Esophagus muscularis mucosa (tissue), 4 donors: Measurements from ENCODE around the gene CFAP57. TPM values are rescaled to one million over a fixed set of nuclear protein-coding genes. Genes with fewer than 3 reads are reported as not detected.
"Not testable (repeated sequence)": the region's sequence is repeated elsewhere in the genome, so short reads cannot be mapped to it uniquely, and the experiment has no call there.

ENCODE experiments used
- DNase-seq: peaks from one replicate; pipeline ENCODE4 v3.0.0-alpha.2; 2017; ENCODE audit errors: extremely low spot score
- H3K27ac ChIP-seq, 4 donors: fragments of 200-600 bp; sonication (generic); replicated peaks in 1 of 4; 1 replicate in 3 of 4; 2 replicates in 1 of 4; pipeline ENCODE4 v1.5.1; 2016 to 2019; ENCODE audit warnings: mild to moderate bottlenecking in 1 of 4
- H3K27me3 ChIP-seq, 4 donors: fragments of 200-600 bp; sonication (generic); one replicate each; pipeline versions ENCODE4 v1.5.1 to v1.6.0; 2016 to 2019
- H3K36me3 ChIP-seq, 4 donors: fragments of 200-600 bp; sonication (generic); one replicate each; pipeline ENCODE4 v1.5.1; 2016 to 2019
- H3K4me1 ChIP-seq, 4 donors: fragments of 200-600 bp; sonication (generic); one replicate each; pipeline ENCODE4 v1.5.1; 2016 to 2019
- H3K4me3 ChIP-seq, 4 donors: fragments of 200-600 bp; sonication (generic); 1 replicate in 2 of 4; 2 replicates in 2 of 4; pipeline ENCODE4 v1.5.1; 2016 to 2019; ENCODE audit warnings: mild to moderate bottlenecking in 4 of 4, moderate library complexity in 1 of 4
- H3K9me3 ChIP-seq, 4 donors: fragments of 200-600 bp; sonication (generic); 1 replicate in 3 of 4; 2 replicates in 1 of 4; pipeline ENCODE4 v1.5.1; 2016 to 2019
- EP300 ChIP-seq: sonication (generic); formaldehyde crosslinking; IDR thresholded peaks from one replicate; pipeline ENCODE4 v1.6.1; 2017; ENCODE audit warnings: antibody characterized with exemption
- POLR2A ChIP-seq: fragments of 450-650 bp; IDR thresholded peaks from one replicate; pipeline ENCODE4 v1.6.1; 2017; ENCODE audit warnings: antibody characterized with exemption, moderate library complexity, mild to moderate bottlenecking, low read depth
- POLR2AphosphoS5 ChIP-seq, 2 donors: sonication (generic); formaldehyde crosslinking; IDR thresholded peaks; one replicate each; pipeline ENCODE4 v1.6.1; 2017; ENCODE audit warnings: antibody characterized with exemption in 2 of 2
- WGBS: methylation state at CpG from one replicate; pipeline ENCODE4 v1.1.5; 2018; 5-methylcytosine and 5-hydroxymethylcytosine counted together
- intact Hi-C: fragments of 100-400 bp; cut with DNase I; formaldehyde crosslinking; loops from one replicate; pipeline ENCODE4 v1.15.1; 2023
- total RNA-seq, 4 donors: library from RNA; depleted of rRNA; stranded (reverse); fragments of >200 nt; gene quantifications; one replicate each; pipeline versions ENCODE4 v1.1.0 to v1.2.1, GENCODE V29; 2016
- TF ChIP-seq, protein P1 (sequence below), 3 experiments: fragments of 200-600 bp in 2 of 3; fragments of 450-650 bp in 1 of 3; sonication (generic) in 2 of 3; IDR thresholded peaks; one replicate each; pipeline ENCODE4 v1.5.1; 2017 to 2019; ENCODE audit warnings: antibody characterized with exemption in 3 of 3, mild to moderate bottlenecking in 2 of 3, moderate library complexity in 1 of 3

Gene CFAP57
- total RNA-seq, 4 donors from 2014 or later, result not detected

DNA sequence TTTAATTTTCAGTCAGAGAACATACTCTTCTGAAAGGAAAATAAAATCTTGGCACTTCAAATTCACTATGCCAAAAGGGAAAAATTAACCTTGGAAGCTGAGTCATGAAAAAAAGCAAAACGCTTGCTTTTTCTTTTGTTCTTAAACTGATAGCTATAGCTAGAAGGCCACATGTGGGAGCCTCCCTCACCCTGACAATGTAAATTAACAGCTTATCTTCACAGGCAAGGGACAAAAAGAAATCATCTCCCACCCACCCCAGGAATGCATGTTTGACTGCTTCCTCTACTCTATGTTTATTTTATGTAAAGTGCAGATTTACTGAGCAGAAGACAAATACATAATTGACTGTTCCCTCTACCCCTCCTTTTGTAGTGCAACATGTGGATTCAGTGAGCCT lies 38.1 kb upstream of the CFAP57 start:
- no peak overlapping the region for H3K4me3 ChIP-seq
- peaks cover 0 to 17% (median 0%) of the 10 kb centered on the region in 4 donors for H3K27me3 ChIP-seq
- H3K36me3 ChIP-seq, result no peaks in the 10 kb centered on the region
- intact Hi-C loops, result no loop called here
- TF ChIP-seq POLR2A, result no peak
- TF ChIP-seq, protein P1, sequence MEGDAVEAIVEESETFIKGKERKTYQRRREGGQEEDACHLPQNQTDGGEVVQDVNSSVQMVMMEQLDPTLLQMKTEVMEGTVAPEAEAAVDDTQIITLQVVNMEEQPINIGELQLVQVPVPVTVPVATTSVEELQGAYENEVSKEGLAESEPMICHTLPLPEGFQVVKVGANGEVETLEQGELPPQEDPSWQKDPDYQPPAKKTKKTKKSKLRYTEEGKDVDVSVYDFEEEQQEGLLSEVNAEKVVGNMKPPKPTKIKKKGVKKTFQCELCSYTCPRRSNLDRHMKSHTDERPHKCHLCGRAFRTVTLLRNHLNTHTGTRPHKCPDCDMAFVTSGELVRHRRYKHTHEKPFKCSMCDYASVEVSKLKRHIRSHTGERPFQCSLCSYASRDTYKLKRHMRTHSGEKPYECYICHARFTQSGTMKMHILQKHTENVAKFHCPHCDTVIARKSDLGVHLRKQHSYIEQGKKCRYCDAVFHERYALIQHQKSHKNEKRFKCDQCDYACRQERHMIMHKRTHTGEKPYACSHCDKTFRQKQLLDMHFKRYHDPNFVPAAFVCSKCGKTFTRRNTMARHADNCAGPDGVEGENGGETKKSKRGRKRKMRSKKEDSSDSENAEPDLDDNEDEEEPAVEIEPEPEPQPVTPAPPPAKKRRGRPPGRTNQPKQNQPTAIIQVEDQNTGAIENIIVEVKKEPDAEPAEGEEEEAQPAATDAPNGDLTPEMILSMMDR (IDR thresholded peaks at IDR 0.05), result no peak
- no peak for TF ChIP-seq POLR2AphosphoS5 (IDR thresholded peaks at IDR 0.05)
- TF ChIP-seq EP300, result no peak
- H3K9me3 ChIP-seq, result no peaks in the 10 kb centered on the region
- no peak for DNase-seq
- H3K4me1 ChIP-seq, result peaks cover 0 to 5% (median 0%) of the 10 kb centered on the region in 4 donors
- no peak overlapping the region for H3K27ac ChIP-seq
- WGBS, result 10% methylated on average over 1 of the region's 1 CpG

DNA sequence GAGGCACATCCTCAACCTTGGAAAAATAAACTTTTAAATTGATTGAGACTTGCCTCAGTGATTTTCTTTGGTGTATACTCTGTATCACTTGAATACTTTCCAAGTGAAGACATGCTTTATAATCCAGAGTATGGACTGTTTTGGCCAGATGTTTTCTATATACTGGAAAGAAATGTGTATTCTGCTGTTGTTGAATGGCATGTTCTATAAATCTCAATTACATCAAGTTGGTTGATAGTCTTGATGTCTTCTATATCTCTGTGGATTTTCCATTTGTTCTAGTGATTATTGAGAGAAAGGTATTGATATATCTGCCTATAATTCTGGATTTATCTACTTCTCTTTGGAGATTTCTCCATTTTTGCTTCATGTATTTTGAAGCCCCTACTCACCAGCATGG lies 37.5 kb upstream of the CFAP57 start:
- H3K27me3 ChIP-seq, result peaks cover 0 to 12% (median 0%) of the 10 kb centered on the region in 4 donors
- DNase-seq, result no peak
- H3K9me3 ChIP-seq, result peaks cover 0 to 5% (median under 1%) of the 10 kb centered on the region in 4 donors
- H3K36me3 ChIP-seq, result no peaks in the 10 kb centered on the region
- H3K4me3 ChIP-seq, result no peak overlapping the region
- peaks cover 0 to 5% (median 0%) of the 10 kb centered on the region in 4 donors for H3K4me1 ChIP-seq
- intact Hi-C loops, result no loop called here
- TF ChIP-seq POLR2AphosphoS5 (IDR thresholded peaks at IDR 0.05), result no peak
- TF ChIP-seq EP300, result no peak
- no peak for TF ChIP-seq POLR2A
- TF ChIP-seq, protein P1 (IDR thresholded peaks at IDR 0.05), result no peak
- H3K27ac ChIP-seq, result no peak overlapping the region

DNA sequence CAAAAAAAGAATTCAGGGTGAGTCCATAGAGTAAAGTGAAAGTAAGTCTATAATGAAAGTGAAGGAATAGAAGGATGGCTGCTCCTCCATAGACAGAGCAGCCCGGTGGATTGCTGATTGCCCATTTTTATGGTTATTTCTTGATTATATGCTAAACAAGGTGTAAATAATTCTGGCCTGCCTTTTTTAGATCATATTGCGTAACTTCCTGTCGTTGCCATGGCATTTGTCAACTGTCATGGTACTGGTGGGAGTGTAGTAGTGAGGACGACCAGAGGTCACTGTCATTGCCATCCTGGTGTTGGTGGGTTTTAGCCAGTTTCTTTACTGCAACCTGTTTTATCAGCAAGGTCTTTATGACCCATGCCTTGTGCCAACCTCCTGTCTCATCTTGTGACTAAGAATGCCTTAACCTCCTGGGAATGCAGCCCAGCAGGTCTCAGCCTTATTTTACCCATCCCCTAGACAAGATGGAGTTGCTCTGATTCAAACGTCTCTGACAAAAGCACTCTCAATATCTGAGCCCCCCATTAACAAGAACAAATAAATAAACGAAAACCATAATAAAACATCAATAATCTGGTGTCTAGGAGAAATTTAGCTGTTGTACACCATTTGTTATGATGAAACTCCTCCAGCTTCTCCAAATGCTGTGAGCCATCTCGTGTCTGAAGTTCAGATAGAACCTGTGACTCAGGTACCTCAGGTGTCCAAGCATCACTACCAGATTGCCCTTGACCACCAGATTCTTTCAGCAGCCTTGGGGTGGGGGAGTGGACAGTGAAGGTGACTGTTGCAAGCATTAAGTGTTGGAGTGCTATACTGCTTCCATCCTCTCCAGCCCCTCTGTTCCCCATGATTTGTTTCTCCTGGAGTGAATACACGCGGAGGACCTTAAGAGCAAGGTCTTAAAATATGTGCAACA lies 36.0 kb upstream of the CFAP57 start:
- Histone ChIP-seq H3K27ac (no peak overlapping the region), H3K4me1 (peaks cover 0 to 5% (median 0%) of the 10 kb centered on the region in 4 donors), H3K27me3 (no peaks in the 10 kb centered on the region), H3K9me3 (peaks cover 0 to 16% (median 9%) of the 10 kb centered on the region in 4 donors), H3K36me3 (no peaks in the 10 kb centered on the region), H3K4me3 (no peak overlapping the region)
- 67% methylated on average over 9 of the region's 9 CpGs for WGBS
- intact Hi-C loops, result no loop called here
- no peak for DNase-seq
- no peak for TF ChIP-seq POLR2AphosphoS5 (IDR thresholded peaks at IDR 0.05)
- TF ChIP-seq POLR2A, result no peak
- no peak for TF ChIP-seq EP300
- TF ChIP-seq, protein P1 (IDR thresholded peaks at IDR 0.05), result no peak

DNA sequence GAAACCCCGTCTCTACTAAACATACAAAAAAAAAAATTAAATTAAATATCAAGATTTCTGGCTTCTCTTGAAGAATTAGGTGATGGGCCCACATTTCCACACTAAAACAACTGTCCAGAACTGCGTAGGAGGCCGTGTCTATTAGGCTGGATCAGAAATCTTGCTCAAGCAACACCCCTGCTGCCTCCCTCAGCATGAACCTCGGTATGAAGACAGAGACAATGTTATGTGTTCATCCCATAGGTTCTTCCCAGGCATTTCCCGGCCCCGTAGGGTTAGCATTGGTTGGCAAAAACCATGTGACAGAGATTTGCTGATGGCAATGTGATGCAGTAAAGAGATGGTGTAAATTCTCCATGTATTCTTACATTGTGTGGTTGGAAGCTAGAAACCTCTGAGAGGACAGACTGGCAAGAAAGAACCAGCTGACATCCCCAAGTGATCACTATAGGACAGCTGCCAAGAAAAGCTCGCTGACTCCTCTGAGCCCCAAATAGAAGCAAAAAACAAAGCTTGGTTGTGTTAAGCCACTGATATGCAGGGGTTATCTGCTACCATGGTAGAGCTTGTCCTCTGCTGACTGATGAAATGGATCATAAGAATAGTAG lies 34.6 kb upstream of the CFAP57 start:
- Histone ChIP-seq H3K27ac (no peak overlapping the region), H3K4me1 (peaks cover 0 to 5% (median 0%) of the 10 kb centered on the region in 4 donors), H3K9me3 (peaks cover 0 to 16% (median 9%) of the 10 kb centered on the region in 4 donors), H3K36me3 (no peaks in the 10 kb centered on the region), H3K27me3 (no peaks in the 10 kb centered on the region), H3K4me3 (no peak overlapping the region)
- no peak for DNase-seq
- 85% methylated on average over 7 of the region's 7 CpGs for WGBS
- TF ChIP-seq, protein P1 (IDR thresholded peaks at IDR 0.05), result no peak
- TF ChIP-seq EP300, result no peak
- no peak for TF ChIP-seq POLR2A
- no peak for TF ChIP-seq POLR2AphosphoS5 (IDR thresholded peaks at IDR 0.05)
- intact Hi-C loops, result no loop called here

DNA sequence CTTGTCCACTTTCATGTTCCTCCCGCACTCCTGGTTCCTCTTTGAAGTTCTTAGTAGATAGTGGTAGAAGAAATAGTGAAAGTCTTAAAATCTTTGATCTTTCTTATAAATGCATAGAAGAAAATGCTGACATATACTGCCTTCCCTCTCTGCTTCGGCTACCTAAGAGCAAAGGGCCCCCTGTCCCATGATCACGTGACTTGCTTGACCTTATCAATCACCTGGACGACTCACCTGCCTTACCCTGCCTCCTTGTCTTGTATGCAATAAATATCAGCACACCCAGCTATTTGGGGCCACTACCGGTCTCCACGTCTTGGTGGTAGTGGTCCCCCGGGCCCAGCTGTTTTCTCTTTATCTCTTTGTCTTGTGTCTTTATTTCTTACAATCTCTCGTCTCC lies 32.8 kb upstream of the CFAP57 start:
- DNase-seq, intact Hi-C loops, H3K27ac ChIP-seq: not testable (repeated sequence)

More for the DNA sequence above, 32.8 kb upstream of the CFAP57 start:
- not testable (repeated sequence) for H3K4me3 ChIP-seq, H3K36me3 ChIP-seq, H3K4me1 ChIP-seq
- 86% methylated on average over 8 of the region's 8 CpGs for WGBS
- Histone ChIP-seq H3K9me3 (peaks cover 0 to 16% (median 9%) of the 10 kb centered on the region in 4 donors), H3K27me3 (peaks cover 0 to 12% (median 0%) of the 10 kb centered on the region in 4 donors)
